H9 (cell line): ENCODE measurements around the gene SERPINA6. TPM values are rescaled to one million over a fixed set of nuclear protein-coding genes. Genes with fewer than 3 reads are reported as not detected.

Source experiments
- DNase-seq: peaks from one replicate; pipeline ENCODE4 v3.0.0-alpha.2; 2017
- H2AFZ ChIP-seq: one replicate; pipeline ENCODE4 v1.6.1; 2013; ENCODE audit warnings: mild to moderate bottlenecking, low read length, control low read depth, moderate library complexity
- H2AK5ac ChIP-seq: 2 replicates; pipeline ENCODE4 v1.6.1; 2013; ENCODE audit warnings: low read length, control low read depth, mixed read lengths; ENCODE audit not compliant: insufficient read length
- H2BK120ac ChIP-seq: one replicate; pipeline ENCODE4 v1.6.1; 2013; ENCODE audit warnings: low read depth, mild to moderate bottlenecking, low read length, control low read depth, inconsistent platforms; ENCODE audit not compliant: poor library complexity, severe bottlenecking
- H2BK12ac ChIP-seq: 2 replicates; pipeline ENCODE4 v1.6.1; 2013; ENCODE audit warnings: low read length, control low read depth, mixed read lengths, low read depth; ENCODE audit not compliant: insufficient read length
- H2BK15ac ChIP-seq: 2 replicates; pipeline ENCODE4 v1.6.1; 2013; ENCODE audit warnings: low read depth, low read length, control low read depth
- H2BK20ac ChIP-seq: one replicate; pipeline ENCODE4 v1.6.1; 2013; ENCODE audit warnings: low read depth, mild to moderate bottlenecking, low read length, control low read depth, inconsistent platforms; ENCODE audit not compliant: poor library complexity, severe bottlenecking
- H2BK5ac ChIP-seq: 2 replicates; pipeline ENCODE4 v1.6.1; 2013; ENCODE audit warnings: low read length, control low read depth, mixed read lengths; ENCODE audit not compliant: insufficient read length
- H3K14ac ChIP-seq: 2 replicates; pipeline ENCODE4 v1.6.1; 2013; ENCODE audit warnings: low read length, control low read depth; ENCODE audit not compliant: insufficient read depth
- H3K18ac ChIP-seq: 2 replicates; pipeline ENCODE4 v1.6.1; 2013; ENCODE audit warnings: low read depth, mild to moderate bottlenecking, mixed read lengths, low read length, control low read depth; ENCODE audit not compliant: insufficient read length
- H3K23ac ChIP-seq: 2 replicates; pipeline ENCODE4 v1.6.1; 2013; ENCODE audit warnings: low read length, control low read depth, mixed read lengths, low read depth; ENCODE audit not compliant: insufficient read length
- H3K23me2 ChIP-seq: 2 replicates; pipeline ENCODE4 v1.6.1; 2013; ENCODE audit warnings: low read depth, mild to moderate bottlenecking, mixed read lengths, low read length, control low read depth; ENCODE audit not compliant: insufficient read length, poor library complexity, severe bottlenecking
- H3K27ac ChIP-seq: 2 replicates; pipeline ENCODE4 v1.5.1; 2013; ENCODE audit warnings: low read length, control low read depth, mixed read lengths, low read depth; ENCODE audit not compliant: insufficient read length
- H3K27me3 ChIP-seq: 2 replicates; pipeline ENCODE4 v1.6.1; 2013; ENCODE audit warnings: low read length, control low read depth, inconsistent platforms; ENCODE audit not compliant: insufficient read depth
- H3K4ac ChIP-seq: 2 replicates; pipeline ENCODE4 v1.6.1; 2013; ENCODE audit warnings: low read depth, mild to moderate bottlenecking, control low read depth, inconsistent platforms, low read length, moderate library complexity
- H3K4me1 ChIP-seq: 2 replicates; pipeline ENCODE4 v1.6.1; 2013; ENCODE audit warnings: low read length, control low read depth, inconsistent platforms; ENCODE audit not compliant: insufficient read depth
- H3K4me2 ChIP-seq: 2 replicates; pipeline ENCODE4 v1.6.1; 2013; ENCODE audit warnings: low read length, control low read depth, mixed read lengths; ENCODE audit not compliant: insufficient read length, insufficient read depth
- H3K56ac ChIP-seq: 2 replicates; pipeline ENCODE4 v1.6.1; 2013; ENCODE audit warnings: low read depth, mild to moderate bottlenecking, mixed read lengths, low read length, control low read depth; ENCODE audit not compliant: insufficient read length
- H3K79me1 ChIP-seq: 2 replicates; pipeline ENCODE4 v1.6.1; 2013; ENCODE audit warnings: low read depth, mild to moderate bottlenecking, moderate library complexity, low read length, control low read depth, inconsistent platforms; ENCODE audit not compliant: insufficient read depth, poor library complexity, severe bottlenecking
- H3K79me2 ChIP-seq: 2 replicates; pipeline ENCODE4 v1.6.1; 2013; ENCODE audit warnings: low read length, control low read depth, inconsistent platforms; ENCODE audit not compliant: insufficient read depth
- H3K9ac ChIP-seq: 2 replicates; pipeline ENCODE4 v1.6.1; 2013; ENCODE audit warnings: low read length, control low read depth, mixed read lengths; ENCODE audit not compliant: insufficient read length; ENCODE audit errors: extremely low read depth
- H3K9me3 ChIP-seq: one replicate; pipeline ENCODE4 v1.6.1; 2013; ENCODE audit warnings: low read depth, low read length, inconsistent platforms; ENCODE audit not compliant: control insufficient read depth
- H3T11ph ChIP-seq: one replicate; pipeline ENCODE4 v1.6.1; 2013; ENCODE audit warnings: mild to moderate bottlenecking, low read length, control low read depth, inconsistent platforms
- H4K20me1 ChIP-seq: one replicate; pipeline ENCODE4 v1.6.1; 2013; ENCODE audit not compliant: control insufficient read depth, insufficient read length, insufficient read depth
- H4K5ac ChIP-seq: 2 replicates; pipeline ENCODE4 v1.6.1; 2013; ENCODE audit warnings: low read depth, mild to moderate bottlenecking, mixed read lengths, low read length, control low read depth; ENCODE audit not compliant: insufficient read length
- H4K8ac ChIP-seq: replicated peaks from 2 replicates; pipeline ENCODE4 v1.6.1; 2013; ENCODE audit warnings: low read length, control low read depth, mixed read lengths, low read depth; ENCODE audit not compliant: insufficient read length
- H4K91ac ChIP-seq: 2 replicates; pipeline ENCODE4 v1.6.1; 2013; ENCODE audit warnings: low read depth, mild to moderate bottlenecking, moderate library complexity, mixed read lengths, low read length, control low read depth; ENCODE audit not compliant: insufficient read length
- H3K27ac Mint-ChIP-seq, 3 experiments: 2 replicates in 2 of 3; 3 replicates in 1 of 3; pipeline ENCODE4 v1.8.0; 2020 to 2021; ENCODE audit warnings: mixed read lengths in 3 of 3, mild to moderate bottlenecking in 1 of 3, moderate library complexity in 1 of 3
- H3K27me3 Mint-ChIP-seq: 2 replicates; pipeline ENCODE4 v1.8.0; 2021; ENCODE audit warnings: low read depth, mild to moderate bottlenecking, moderate library complexity, mixed read lengths
- H3K36me3 Mint-ChIP-seq, 3 experiments: 2 replicates in 2 of 3; 3 replicates in 1 of 3; pipeline ENCODE4 v1.8.0; 2020 to 2021; ENCODE audit warnings: low read depth in 3 of 3, mixed read lengths in 3 of 3; ENCODE audit not compliant: insufficient read depth in 1 of 3
- H3K4me1 Mint-ChIP-seq, 2 experiments: 2 replicates each; pipeline ENCODE4 v1.8.0; 2020; ENCODE audit warnings: mixed read lengths in 2 of 2
- H3K4me3 Mint-ChIP-seq, 2 experiments: 2 replicates in 1 of 2; 3 replicates in 1 of 2; pipeline ENCODE4 v1.8.0; 2020 to 2021; ENCODE audit warnings: mild to moderate bottlenecking in 2 of 2, mixed read lengths in 2 of 2, moderate library complexity in 1 of 2
- H3K9me3 Mint-ChIP-seq, 2 experiments: 2 replicates in 1 of 2; 3 replicates in 1 of 2; pipeline ENCODE4 v1.8.0; 2020; ENCODE audit warnings: mild to moderate bottlenecking in 2 of 2, mixed read lengths in 2 of 2, moderate library complexity in 1 of 2
- WGBS: extraction: QIAGEN DNeasy Blood & Tissue Kit; methylation state at CpG from one replicate; pipeline ENCODE4 v1.1.7; 2013; ENCODE audit warnings: missing lambda C conversion rate, low lambda C conversion rate, mixed read lengths; ENCODE audit not compliant: insufficient read length; ENCODE audit errors: extremely low coverage; 5-methylcytosine and 5-hydroxymethylcytosine counted together
- total RNA-seq: library from RNA; stranded (reverse); gene quantifications from 2 replicates; pipeline ENCODE4 v1.2.1, GENCODE V29; 2021
- TF ChIP-seq, protein P1 (sequence below): fragments of 200-600 bp; sonication (generic); conservative IDR thresholded peaks from 3 replicates; pipeline ENCODE4 v1.8.0; 2021; ENCODE audit warnings: antibody characterized with exemption, mild to moderate bottlenecking

SERPINA6 gene
- total RNA-seq, 1 experiment from 2014 or later: not detected

DNA sequence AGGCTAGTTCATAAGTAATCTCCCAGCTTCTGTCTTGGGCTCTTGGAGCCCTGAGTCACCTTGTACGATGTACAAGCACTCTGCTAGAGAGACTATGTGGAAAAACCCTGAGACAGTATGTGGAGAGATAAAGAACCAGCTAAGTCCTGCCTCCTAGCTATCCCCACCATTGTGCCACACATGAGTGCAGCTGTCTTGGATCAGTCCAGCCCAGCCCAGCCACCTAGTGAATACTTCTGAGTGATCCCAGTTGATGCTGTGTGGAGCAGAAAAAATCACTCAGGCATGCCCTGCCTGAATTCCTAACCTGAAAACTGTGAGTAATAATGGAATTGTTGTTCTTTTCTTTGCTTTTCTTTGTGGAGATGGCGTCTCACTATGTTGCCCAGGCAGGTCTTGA lies 5.1 kb upstream of the SERPINA6 start:
- H3K36me3 Mint-ChIP-seq: no peaks in the 10 kb centered on the region
- no peak overlapping the region for H3T11ph ChIP-seq
- no peaks in the 10 kb centered on the region for H3K23me2 ChIP-seq
- no peak overlapping the region for H2BK120ac ChIP-seq
- no peak overlapping the region for H3K23ac ChIP-seq
- no CpG with 5 or more reads among the region's 2 CpGs for WGBS
- 0 out of 5 replicates have a peak, but pooled peaks cover 0 to 3% of the 10 kb centered on the region in 2 experiments for H3K9me3 Mint-ChIP-seq
- no peak overlapping the region for H2BK20ac ChIP-seq
- no peak overlapping the region for H2AK5ac ChIP-seq
- no peaks in the 10 kb centered on the region for H3K4me1 ChIP-seq
- no peak overlapping the region for H2BK5ac ChIP-seq
- no peak overlapping the region for H3K27ac Mint-ChIP-seq
- TF ChIP-seq, protein P1, sequence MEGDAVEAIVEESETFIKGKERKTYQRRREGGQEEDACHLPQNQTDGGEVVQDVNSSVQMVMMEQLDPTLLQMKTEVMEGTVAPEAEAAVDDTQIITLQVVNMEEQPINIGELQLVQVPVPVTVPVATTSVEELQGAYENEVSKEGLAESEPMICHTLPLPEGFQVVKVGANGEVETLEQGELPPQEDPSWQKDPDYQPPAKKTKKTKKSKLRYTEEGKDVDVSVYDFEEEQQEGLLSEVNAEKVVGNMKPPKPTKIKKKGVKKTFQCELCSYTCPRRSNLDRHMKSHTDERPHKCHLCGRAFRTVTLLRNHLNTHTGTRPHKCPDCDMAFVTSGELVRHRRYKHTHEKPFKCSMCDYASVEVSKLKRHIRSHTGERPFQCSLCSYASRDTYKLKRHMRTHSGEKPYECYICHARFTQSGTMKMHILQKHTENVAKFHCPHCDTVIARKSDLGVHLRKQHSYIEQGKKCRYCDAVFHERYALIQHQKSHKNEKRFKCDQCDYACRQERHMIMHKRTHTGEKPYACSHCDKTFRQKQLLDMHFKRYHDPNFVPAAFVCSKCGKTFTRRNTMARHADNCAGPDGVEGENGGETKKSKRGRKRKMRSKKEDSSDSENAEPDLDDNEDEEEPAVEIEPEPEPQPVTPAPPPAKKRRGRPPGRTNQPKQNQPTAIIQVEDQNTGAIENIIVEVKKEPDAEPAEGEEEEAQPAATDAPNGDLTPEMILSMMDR: no peak
- H3K4me2 ChIP-seq: no peak overlapping the region
- H3K27me3 Mint-ChIP-seq: peaks cover 3% of the 10 kb centered on the region; the same call in 1 of the 2 replicates
- no peaks in the 10 kb centered on the region for H3K79me1 ChIP-seq
- peaks cover 2 to 4% of the 10 kb centered on the region in 2 experiments; a peak in 3 of 4 replicates for H3K4me1 Mint-ChIP-seq
- no peak overlapping the region for H3K14ac ChIP-seq
- H3K4ac ChIP-seq: no peak overlapping the region
- no peak overlapping the region for H3K27ac ChIP-seq
- H4K5ac ChIP-seq: no peak overlapping the region
- no peaks in the 10 kb centered on the region for H3K79me2 ChIP-seq
- no peaks in the 10 kb centered on the region for H3K9me3 ChIP-seq
- H3K56ac ChIP-seq: no peak overlapping the region
- H2AFZ ChIP-seq: no peak overlapping the region
- H3K18ac ChIP-seq: no peak overlapping the region
- H3K27me3 ChIP-seq: no peaks in the 10 kb centered on the region
- no peak overlapping the region for H3K4me3 Mint-ChIP-seq
- H4K20me1 ChIP-seq: no peaks in the 10 kb centered on the region
- H4K8ac ChIP-seq: no peak overlapping the region
- no peak overlapping the region for H4K91ac ChIP-seq
- no peak overlapping the region for H2BK15ac ChIP-seq
- DNase-seq: no peak
- no peak overlapping the region for H2BK12ac ChIP-seq
- H3K9ac ChIP-seq: no peak overlapping the region
